ENCODE results near the gene NTRK3.

GRCh38 chr15:88274553-88275460 is 18.3 kb upstream of the NTRK3 start:
- TF ChIP-seq POLR2A (IDR thresholded peaks at IDR 0.05), result no peak
- TF ChIP-seq POLR2AphosphoS5 (IDR thresholded peaks at IDR 0.05), result no peak
